ENCODE data around the gene CD300LG.

The CD300LG gene

GRCh38 chr17:43826206-43826605 is 20.8 kb upstream of the CD300LG start:
- no peak for DNase-seq

DNA sequence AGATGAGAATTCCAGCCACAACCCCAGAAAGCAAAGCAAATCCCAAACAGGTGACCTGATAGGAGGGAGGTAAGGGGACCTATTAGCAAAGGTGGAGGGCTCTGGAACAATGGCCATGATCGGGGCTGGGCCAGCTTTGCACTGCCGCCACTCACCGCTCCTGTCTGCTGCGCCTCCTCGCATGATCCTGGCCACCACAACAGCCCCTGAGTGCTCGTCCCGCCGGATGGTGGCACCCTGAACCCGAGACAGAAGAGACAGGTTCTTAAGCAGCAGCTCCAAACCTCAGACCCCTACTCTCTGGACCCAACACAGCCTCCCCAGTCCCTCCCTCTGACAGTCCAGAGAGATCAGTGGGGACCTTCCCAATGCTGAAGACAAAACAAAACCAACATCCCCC is 19.4 kb upstream of the CD300LG start:
- DNase-seq: no peak

GRCh38 chr17:43829738-43830137 is 17.2 kb upstream of the CD300LG start:
- no peak for DNase-seq

GRCh38 chr17:43830510-43831140 is 16.4 kb upstream of the CD300LG start:
- no peak for DNase-seq

DNA sequence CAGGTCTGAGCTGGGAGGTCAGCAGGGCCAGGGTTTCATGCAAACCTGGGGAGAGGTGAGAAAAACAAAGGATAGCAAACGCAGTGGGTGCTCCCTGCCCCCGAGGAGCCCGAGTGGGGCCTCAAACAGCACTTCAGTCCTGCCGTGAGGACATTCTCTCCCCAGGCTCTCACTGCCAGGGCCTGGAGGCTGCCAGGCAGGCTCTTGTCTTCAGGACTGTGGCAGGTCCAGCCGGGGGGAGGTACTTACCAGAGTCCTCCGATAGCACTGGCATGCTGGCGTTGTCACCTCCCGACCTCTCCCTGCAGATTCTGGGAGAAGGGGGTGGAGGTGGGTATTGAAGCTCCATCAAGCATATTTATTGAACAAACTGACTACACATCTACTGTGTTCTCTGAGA is 15.3 kb upstream of the CD300LG start:
- DNase-seq: no peak

DNA sequence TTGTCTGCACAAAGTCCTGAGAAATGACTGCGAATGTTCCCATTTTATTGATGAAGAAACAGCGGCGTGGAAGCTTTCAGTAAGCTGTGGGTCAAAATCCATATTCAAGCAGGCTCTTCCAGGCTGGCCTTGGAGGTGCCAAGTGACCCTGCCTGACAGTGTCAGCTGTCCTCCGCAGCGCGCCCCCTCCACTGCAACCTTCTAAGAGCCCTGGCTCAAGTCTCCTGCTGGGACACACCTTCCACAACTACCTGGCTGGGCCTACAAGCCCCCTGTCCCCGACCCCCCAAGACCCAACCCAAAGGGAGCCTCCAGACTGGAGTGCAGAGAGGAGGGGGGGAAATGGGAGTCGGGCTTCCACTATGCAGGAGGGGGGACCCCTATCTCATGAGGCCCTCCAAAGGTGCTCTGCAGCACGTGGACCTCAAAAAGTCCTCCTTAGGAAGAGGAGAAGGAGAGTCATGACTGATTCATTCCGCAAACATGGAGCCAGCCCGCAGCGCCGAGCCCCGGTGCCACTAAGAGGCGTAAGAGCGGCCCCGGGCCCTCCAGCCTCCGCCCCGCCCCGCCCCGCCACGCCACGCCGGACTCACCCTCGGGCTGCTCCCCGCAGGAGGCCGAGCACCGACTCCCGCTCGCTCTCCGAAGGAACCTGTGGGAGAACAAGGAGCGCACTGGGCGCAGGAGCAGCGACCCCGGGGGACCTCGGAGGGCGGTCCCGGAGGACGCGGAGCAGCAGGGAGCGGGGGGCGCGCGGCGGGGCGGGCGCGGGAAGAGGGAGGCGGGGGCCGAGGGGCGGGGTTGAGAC is 14.6 kb upstream of the CD300LG start:
- peak; percentile 78 for DNase-seq

GRCh38 chr17:43832976-43833829 is 13.8 kb upstream of the CD300LG start, which contains the start of gene MPP3:
TSS of gene MPP3 (minus strand) at chr17:43833146. CDS start at chr17:43831906, 1,240 bp downstream.
- DNase-seq: peak; percentile 88

GRCh38 chr17:43834106-43834505 is 12.9 kb upstream of the CD300LG start:
- DNase-seq: no peak

- DNase-seq: peak; percentile 63
These were observed 7.3 kb upstream of the CD300LG start for GRCh38 chr17:43839670-43840108.

GRCh38 chr17:43840814-43841213 is 6.2 kb upstream of the CD300LG start:
- peak; percentile 70 for DNase-seq

DNA sequence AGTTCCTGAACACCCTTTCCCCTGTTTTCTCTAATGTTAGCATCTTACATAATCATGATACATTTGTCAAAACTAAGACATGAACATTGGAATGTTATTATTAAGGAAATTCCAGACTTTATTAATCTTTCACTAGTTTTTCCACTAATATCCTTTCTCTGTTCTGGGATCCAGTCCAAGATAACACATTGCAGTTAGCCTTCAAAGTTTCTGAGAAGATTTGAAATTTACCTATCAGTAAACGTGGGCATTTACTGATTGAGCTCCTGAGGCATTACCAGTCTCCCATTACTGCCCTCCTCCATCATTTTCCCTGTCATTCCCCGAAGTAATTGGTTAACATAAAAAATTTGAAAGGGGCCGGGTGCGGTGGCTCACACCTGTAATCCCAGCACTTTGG is 5.7 kb upstream of the CD300LG start:
- no peak for DNase-seq

- peak; percentile 51 for DNase-seq
These were observed 4.6 kb upstream of the CD300LG start for GRCh38 chr17:43842091-43842974.

DNA sequence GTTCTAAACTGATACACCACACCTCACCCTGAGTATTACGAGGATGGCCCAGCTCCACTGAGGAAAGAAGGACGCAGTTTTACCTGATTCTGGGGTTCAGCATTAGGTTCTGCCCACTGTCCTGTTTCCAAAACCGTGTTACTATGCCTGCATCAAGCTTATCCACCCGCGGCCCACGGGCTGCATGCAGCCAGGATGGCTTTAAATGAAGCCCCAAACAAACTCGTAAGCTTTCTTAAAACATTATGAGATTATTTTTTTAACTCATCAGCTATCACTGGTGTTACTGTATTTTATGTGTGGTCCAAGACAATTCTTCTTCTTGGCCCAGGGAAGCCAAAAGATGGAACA is 4.0 kb upstream of the CD300LG start:
- DNase-seq: no peak

- no peak for DNase-seq
These were observed 2.7 kb upstream of the CD300LG start for GRCh38 chr17:43844241-43844640.

DNA sequence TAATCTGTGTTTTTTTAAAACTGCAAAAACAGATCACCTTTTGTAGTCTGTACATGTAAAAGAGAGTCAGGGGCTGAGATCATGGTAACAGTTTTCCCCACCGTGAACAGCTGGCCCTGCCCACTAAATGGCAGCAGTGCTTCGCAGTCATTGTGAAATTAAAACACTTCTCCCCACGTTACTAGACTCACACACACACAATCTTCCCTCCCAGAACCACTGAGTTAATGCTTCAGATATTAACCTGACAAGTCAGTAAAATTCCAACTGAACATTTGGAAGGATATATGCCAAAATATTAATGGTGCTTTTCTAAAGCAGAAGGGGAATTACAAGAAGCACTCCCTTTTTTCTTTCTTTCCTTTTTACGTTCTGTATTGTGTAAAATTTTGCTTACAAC is 1.2 kb upstream of the CD300LG start:
- DNase-seq: no peak

DNA sequence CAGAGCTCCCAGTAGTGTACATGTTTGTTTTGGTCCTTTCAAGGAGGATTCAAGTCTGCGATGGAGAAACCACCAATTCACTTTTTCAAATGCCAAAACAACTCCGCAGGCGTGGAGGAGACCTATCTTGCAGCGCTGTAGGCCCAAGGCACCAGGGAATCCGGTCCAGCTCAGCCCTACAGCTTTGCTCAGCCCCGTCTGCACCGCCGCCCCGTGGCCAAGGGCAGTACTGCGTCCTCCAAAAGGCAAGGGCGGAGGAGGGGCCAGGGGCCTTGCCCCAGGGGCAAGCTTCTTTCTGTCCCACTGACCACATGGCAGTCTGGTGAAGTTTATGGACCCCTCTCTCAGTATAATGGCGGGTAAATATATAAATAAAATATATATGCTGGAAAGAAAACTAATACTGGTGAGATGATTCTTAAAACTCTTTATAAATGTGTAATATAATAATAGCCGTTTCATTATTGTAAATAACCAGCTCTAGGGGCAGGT is 709 bp upstream of the CD300LG start:
- peak; percentile 87 for DNase-seq

- DNase-seq: no peak
These were observed 1.6 kb downstream of the CD300LG start for GRCh38 chr17:43848601-43849000.

DNA sequence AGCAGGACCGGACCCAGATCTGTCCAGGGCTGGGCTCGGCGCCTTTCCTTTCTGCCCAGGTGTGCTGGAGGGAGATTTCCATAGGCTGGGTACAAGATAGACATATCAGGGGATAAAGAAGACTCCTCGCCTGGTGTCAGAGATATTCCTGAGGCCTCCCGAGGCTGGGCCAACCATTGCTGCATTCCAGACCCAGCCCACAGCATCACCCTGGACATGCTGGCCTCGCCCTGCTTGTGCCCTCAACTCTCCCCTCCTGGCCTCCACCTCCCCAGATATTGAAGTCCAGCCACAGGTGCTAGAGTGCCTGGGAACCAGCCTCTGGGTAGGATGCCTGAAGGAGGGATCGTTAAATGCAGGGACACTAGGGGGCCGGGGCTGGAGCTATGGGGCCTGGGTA is 2.1 kb downstream of the CD300LG start:
- no peak for DNase-seq

DNA sequence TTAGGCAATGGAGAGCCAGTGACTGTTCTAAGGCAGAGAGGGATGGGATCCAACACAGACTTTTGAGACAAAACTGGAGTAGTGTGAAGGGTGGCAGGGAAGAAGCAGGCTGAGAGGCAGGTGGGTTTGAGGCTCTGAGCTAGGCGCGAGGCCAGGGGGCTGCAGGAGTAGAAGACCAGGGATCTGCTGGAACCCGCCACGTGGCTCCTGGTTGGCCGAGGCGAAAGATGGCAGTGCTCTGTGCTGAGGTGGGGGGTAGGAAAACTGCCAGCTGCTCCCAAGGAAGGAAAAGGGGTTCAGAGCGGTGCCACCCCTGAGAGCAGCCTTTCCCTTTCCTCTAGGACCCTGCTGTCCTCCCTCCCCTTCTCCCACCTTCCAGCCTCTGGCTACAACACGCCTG is 5.6 kb downstream of the CD300LG start:
- no peak for DNase-seq

GRCh38 chr17:43853546-43853945 is 6.6 kb downstream of the CD300LG start:
- DNase-seq: no peak

DNA sequence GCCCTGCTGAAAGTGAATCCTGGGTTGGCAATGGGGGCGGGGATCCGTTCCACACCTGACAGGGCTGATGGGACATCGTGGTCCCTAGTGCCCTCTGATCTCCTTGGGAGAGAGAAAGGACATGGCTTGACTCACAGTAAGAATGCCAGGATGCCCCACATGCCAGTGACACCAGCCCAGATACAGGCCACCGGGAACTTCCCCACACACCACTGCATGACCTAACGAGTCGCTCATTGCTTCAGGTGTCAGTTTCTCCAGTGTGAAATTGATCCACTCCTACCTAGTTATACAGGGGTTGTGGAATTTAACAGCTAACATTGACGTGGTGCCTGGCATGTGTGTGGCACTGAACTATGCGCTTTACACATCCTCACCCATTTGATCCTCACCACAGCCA is 7.5 kb downstream of the CD300LG start:
- no peak for DNase-seq

DNA sequence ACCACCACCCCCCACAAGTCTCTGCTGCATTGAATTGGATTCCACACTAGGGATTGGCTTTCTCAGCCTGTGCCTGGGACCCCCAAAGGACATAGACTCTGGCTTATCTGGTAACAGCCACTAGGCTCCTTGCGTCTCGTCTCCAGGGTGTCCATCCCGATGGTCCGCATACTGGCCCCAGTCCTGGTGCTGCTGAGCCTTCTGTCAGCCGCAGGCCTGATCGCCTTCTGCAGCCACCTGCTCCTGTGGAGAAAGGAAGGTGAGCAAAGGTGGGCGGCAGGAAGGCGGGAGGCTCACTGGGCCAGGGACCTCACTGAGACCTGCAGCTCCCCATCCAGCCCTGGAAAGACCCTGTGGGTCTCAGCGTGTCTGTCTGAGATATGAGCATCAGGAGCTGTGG is 8.1 kb downstream of the CD300LG start:
- DNase-seq: peak; percentile 53
